SK-N-SH treated with all-trans-retinoic acid at 6 μM for 48 hours (cell line): ENCODE measurements around the gene PCSK5.

Source experiments
- CREB5 ChIP-seq: fragments of 250-450 bp; sonication (Bioruptor Pico); IDR thresholded peaks from 2 replicates; pipeline ENCODE4 v1.5.1; 2020; ENCODE audit warnings: low read depth, mild to moderate bottlenecking, moderate library complexity
- CSRNP3 ChIP-seq: fragments of 250-450 bp; sonication (Bioruptor Pico); IDR thresholded peaks from 2 replicates; pipeline ENCODE4 v1.5.1; 2021; ENCODE audit warnings: mild to moderate bottlenecking, moderate library complexity
- ESRRG ChIP-seq: fragments of 250-450 bp; sonication (Bioruptor Pico); IDR thresholded peaks from 2 replicates; pipeline ENCODE4 v1.6.1; 2021; ENCODE audit warnings: mild to moderate bottlenecking
- GLIS3 ChIP-seq: fragments of 250-450 bp; sonication (Bioruptor Pico); IDR thresholded peaks from 2 replicates; pipeline ENCODE4 v1.5.0; 2020; ENCODE audit warnings: mild to moderate bottlenecking, moderate library complexity
- PATZ1 ChIP-seq: fragments of 250-450 bp; sonication (Bioruptor Pico); IDR thresholded peaks from 2 replicates; pipeline ENCODE4 v1.8.0; 2020; ENCODE audit warnings: mild to moderate bottlenecking, moderate library complexity, borderline replicate concordance
- SNAI2 ChIP-seq: fragments of 250-450 bp; sonication (Bioruptor Pico); IDR thresholded peaks from 2 replicates; pipeline ENCODE4 v1.5.0; 2020; ENCODE audit warnings: mild to moderate bottlenecking, moderate library complexity
- ZC3H10 ChIP-seq: fragments of 250-450 bp; sonication (Bioruptor Pico); IDR thresholded peaks from 2 replicates; pipeline ENCODE4 v1.5.1; 2021; ENCODE audit warnings: mild to moderate bottlenecking, moderate library complexity
- ZFP3 ChIP-seq: fragments of 250-450 bp; sonication (Bioruptor Pico); IDR thresholded peaks from 2 replicates; pipeline ENCODE4 v1.5.0; 2020; ENCODE audit warnings: mild to moderate bottlenecking, moderate library complexity
- ZFP30 ChIP-seq: fragments of 450-650 bp; formaldehyde crosslinking; IDR thresholded peaks from 2 replicates; pipeline ENCODE4 v1.5.0; 2022; ENCODE audit warnings: mild to moderate bottlenecking, moderate library complexity
- ZNF565 ChIP-seq: fragments of 450-650 bp; formaldehyde crosslinking; conservative IDR thresholded peaks from 2 replicates; pipeline ENCODE4 v1.5.0; 2020; ENCODE audit warnings: low read depth, mild to moderate bottlenecking, moderate library complexity
- ZNF70 ChIP-seq: fragments of 450-650 bp; formaldehyde crosslinking; IDR thresholded peaks from 2 replicates; pipeline ENCODE4 v1.5.0; 2020; ENCODE audit warnings: mild to moderate bottlenecking, moderate library complexity

- no peak for TF ChIP-seq ZNF565 (CRISPR knock-in tag)
- no peak for TF ChIP-seq CREB5 (CRISPR knock-in tag)
- TF ChIP-seq ZFP3 (CRISPR knock-in tag), result no peak
- TF ChIP-seq GLIS3 (CRISPR knock-in tag), result no peak
- TF ChIP-seq ESRRG (CRISPR knock-in tag), result no peak
- TF ChIP-seq CSRNP3, result no peak
- TF ChIP-seq ZNF70 (CRISPR knock-in tag), result no peak
- no peak for TF ChIP-seq PATZ1 (CRISPR knock-in tag)
- TF ChIP-seq ZFP30 (CRISPR knock-in tag), result no peak
- TF ChIP-seq SNAI2 (CRISPR knock-in tag), result no peak
- no peak for TF ChIP-seq ZC3H10 (CRISPR knock-in tag)
Measured at GRCh38 chr9:76255781-76256455, 365.4 kb downstream of the PCSK5 start.
